ENCODE measurements around the gene ASPN. TPM values are rescaled to one million over a fixed set of nuclear protein-coding genes. Genes with fewer than 3 reads are reported as not detected.
"Not testable (repeated sequence)": the region's sequence is repeated elsewhere in the genome, so short reads cannot be mapped to it uniquely, and the experiment has no call there.

ASPN gene
- total RNA-seq, 1 donor from 2014 or later = not detected

GRCh38 chr9:92467041-92467440 is 15.3 kb downstream of the ASPN start:
- no peak for DNase-seq

DNA sequence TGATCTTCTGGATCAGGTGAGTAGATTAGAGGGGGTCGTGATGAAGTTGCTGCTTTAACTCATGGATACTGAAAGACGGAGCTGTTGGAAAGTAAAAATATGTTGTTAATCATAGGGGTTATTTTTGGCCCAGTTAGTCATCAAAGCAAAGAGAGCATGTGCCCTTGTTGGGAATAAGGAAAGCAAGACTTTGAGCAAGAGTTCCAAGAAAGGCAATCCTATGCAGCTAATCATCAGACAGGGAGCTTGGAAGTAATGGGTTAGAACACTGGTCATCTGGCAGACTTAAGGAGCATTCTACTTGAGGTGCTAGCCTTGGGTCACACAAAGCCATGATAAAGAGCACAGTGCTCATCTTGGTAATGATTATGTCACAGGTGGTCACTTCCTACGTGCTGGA is 18.3 kb downstream of the ASPN start:
- DNase-seq = no peak

GRCh38 chr9:92463387-92463786 is 18.9 kb downstream of the ASPN start:
- DNase-seq = no peak

DNA sequence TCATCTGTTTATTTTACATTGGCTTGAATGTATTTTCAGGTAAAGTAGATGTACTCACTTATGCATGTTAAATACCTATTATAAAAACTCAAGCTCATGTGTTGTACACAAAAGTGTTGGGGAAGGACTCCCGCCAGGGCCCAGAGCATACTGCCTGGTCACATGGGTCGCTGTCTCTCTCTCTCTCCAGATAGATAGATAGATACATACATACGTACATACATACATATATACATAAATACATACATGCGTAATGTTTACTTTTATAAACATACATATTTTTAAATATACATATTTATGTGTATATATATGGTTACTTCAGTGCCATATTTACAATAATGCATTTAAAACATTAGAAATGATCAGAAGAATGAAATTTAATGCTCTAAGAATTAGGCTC is 24.7 kb downstream of the ASPN start:
- DNase-seq = no peak

GRCh38 chr9:92455217-92455616 is 27.1 kb downstream of the ASPN start:
- peak; percentile 28 for DNase-seq

- DNase-seq = no peak
These were observed 35.8 kb downstream of the ASPN start for GRCh38 chr9:92446536-92446935.

- no peak for DNase-seq
These were observed 37.5 kb downstream of the ASPN start for GRCh38 chr9:92444841-92445240.

- DNase-seq = no peak
These were observed 41.6 kb downstream of the ASPN start for GRCh38 chr9:92440751-92441046.

GRCh38 chr9:92439921-92440750 is 42.2 kb downstream of the ASPN start:
- peak; percentile 35 for DNase-seq

GRCh38 chr9:92438900-92439526 is 43.3 kb downstream of the ASPN start:
- DNase-seq = peak; percentile 44

GRCh38 chr9:92435263-92435662 is 47.0 kb downstream of the ASPN start:
- no peak for DNase-seq

DNA sequence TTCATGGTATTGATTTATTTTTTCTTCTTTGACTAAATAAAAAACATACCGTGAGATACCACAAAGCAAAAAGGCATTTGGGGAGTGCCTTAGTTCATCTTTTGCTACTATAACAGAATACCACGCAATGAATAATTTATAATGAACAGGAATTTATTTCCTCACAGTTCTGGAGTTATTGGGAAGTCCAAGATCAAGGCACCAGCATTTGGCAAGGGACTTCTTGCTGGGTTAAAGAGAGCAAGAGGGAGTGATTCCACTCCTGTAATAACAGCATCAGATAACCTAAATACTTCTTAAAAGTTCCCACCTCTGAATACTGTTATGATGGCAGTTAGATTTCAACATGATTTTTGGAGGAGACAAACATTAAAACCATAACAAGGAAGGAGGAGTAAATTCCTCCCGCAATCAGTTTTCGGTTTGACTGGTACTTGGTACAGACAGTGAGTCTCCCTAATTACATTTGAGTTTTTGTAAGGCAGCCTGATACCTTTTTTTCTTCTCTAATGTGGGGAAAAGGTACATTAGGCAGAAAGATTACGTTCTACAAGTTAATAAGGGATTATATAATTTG is 49.2 kb downstream of the ASPN start:
- no peak for DNase-seq

GRCh38 chr9:92432350-92432749 is 50.0 kb downstream of the ASPN start:
- no peak for DNase-seq

- DNase-seq = no peak
These were observed 52.5 kb downstream of the ASPN start for GRCh38 chr9:92429836-92430235.

DNA sequence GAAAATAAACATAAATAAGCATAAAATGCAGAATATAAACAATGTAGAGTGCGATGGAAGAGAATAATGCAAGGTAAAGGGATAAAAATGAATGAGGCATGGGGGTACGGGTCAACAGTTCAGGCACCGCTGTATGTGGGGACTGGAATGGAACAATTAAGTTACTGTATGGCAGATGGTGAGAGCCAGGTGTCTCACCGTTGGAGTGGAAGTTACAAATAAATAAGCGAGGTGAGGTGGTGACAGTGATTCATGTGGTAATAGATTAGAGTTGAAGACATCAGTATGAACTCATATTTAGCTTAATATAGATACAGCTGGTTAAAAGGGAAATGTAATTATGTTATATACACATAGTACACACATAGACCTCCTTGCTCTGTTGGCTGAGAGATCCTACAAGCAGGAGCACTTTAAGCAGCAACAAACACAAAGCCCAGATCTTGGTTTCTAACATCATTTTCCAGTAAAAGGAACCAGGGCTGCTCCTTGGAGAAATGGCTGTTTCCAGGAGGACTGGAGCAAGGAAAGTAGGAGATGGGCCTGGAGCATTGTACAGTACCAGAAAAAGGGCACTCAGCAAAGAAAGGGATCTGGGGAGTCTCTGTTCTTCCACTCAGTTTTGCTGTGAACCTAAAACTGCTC is 55.7 kb downstream of the ASPN start:
- DNase-seq = no peak

DNA sequence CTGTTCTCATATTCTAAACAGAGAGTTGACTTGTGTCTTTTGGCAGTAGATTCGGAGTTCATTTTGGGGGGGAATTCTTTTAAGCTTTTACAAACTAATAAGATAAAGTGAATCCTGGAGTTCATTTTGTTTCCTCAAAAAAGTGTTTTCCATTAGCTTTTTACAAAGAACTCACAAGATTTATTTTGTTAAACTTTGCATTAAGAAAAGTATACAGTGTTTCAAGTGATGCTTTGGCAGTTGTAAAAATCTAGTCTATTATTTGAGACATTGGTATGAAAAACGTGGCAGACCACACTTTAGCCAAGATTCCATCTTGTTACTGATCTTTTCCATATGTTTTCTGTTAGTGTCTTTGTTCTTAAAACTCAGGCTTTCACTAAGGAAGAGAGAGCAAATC is 56.8 kb downstream of the ASPN start:
- DNase-seq = no peak

DNA sequence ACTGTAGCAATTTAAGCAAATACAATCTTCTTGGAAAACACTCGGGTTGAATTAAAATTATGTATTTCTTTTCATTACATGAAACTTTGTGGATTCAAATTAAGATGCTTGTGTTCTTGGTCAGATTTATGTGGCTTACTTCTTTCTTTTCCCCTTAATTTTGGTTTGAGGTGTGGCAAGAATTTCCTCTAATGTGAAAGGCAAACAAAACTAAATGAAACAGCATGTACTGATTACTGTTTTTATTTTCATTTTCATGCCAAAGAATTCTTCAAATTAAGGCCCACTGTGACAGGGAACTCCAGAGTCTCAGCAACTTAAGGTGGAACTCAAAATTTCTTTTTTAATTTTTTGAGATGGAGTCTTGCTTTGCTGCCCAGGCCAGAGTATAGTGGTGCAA is 58.0 kb downstream of the ASPN start, which contains the start of gene OMD:
Gene OMD, minus strand, starts transcription at position 132 of the 400 bp plus-strand sequence. CDS start 6,913 bp downstream, outside the sequence.
- DNase-seq = no peak

GRCh38 chr9:92423612-92424011 is 58.7 kb downstream of the ASPN start:
- DNase-seq = no peak

- DNase-seq = no peak
These were observed 59.5 kb downstream of the ASPN start for GRCh38 chr9:92422611-92423338.

- peak; percentile 30 for DNase-seq
These were observed 67.7 kb downstream of the ASPN start for GRCh38 chr9:92414566-92414965.

- DNase-seq = not testable (repeated sequence)
These were observed 71.1 kb downstream of the ASPN start for GRCh38 chr9:92411157-92411556.

DNA sequence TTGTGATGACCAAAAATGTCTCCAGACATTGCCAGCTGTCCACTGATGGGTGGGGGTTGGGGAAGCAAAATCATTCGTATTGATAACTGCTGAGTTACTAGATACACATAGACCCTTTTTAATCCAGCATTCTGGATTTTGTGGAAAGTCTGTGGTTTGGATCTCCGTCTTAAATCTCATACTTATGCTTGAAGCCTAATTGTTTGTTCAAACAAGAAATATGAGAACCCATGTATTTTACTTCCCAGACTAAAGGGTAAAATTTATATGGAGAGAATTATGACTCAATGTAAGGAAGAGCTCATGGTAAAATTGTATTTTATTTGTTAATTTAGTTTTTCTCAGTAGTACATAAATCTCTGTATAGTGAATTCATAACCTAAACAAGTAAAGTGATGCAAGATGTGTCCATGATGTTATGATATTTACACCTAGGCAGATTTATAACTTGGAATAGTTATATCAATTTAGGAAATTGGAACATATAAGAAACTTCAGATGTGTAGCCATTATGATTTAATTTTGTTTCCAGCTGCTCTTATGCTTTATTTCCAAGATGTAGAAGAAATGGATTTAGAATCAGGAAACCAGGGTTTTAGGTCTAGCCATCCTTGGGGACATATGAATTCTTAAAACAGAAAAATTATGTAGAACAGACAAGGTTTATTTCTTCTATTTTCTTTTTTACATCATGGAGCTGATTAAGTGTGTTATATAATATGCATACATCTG is 73.4 kb downstream of the ASPN start:
- DNase-seq = no peak
